Ascending aorta (tissue), 2 donors: Measurements from ENCODE around the gene SVOP. TPM values are rescaled to one million over a fixed set of nuclear protein-coding genes. Genes with fewer than 3 reads are reported as not detected.

Source experiments
- DNase-seq, 2 donors: peaks; one replicate each; pipeline ENCODE4 v3.0.0-alpha.2; 2019; ENCODE audit warnings: low spot score in 2 of 2
- H3K27ac ChIP-seq, 2 donors: fragments of 200-600 bp; sonication (generic); one replicate each; pipeline ENCODE4 v1.5.1; 2016 to 2017; ENCODE audit warnings: mild to moderate bottlenecking in 1 of 2
- H3K27me3 ChIP-seq: fragments of 200-600 bp; sonication (generic); one replicate; pipeline ENCODE4 v1.5.1; 2017
- H3K36me3 ChIP-seq, 2 donors: fragments of 200-600 bp; sonication (generic); one replicate each; pipeline ENCODE4 v1.5.1; 2016
- H3K4me1 ChIP-seq, 2 donors: fragments of 200-600 bp; sonication (generic); one replicate each; pipeline ENCODE4 v1.5.1; 2016 to 2017; ENCODE audit warnings: mild to moderate bottlenecking in 1 of 2
- H3K4me3 ChIP-seq, 2 donors: fragments of 200-600 bp; sonication (generic); one replicate each; pipeline ENCODE4 v1.5.1; 2016 to 2017; ENCODE audit warnings: mild to moderate bottlenecking in 1 of 2
- H3K9me3 ChIP-seq, 2 donors: fragments of 200-600 bp; sonication (generic); one replicate each; pipeline ENCODE4 v1.5.1; 2016
- CTCF ChIP-seq, 3 experiments: fragments of 200-600 bp in 2 of 3; fragments of 450-650 bp in 1 of 3; sonication (generic) in 2 of 3; IDR thresholded peaks; one replicate each; pipeline ENCODE4 v1.5.1; 2016 to 2019; ENCODE audit warnings: antibody characterized with exemption in 3 of 3, mild to moderate bottlenecking in 1 of 3, moderate library complexity in 1 of 3
- intact Hi-C: fragments of 100-400 bp; cut with DNase I; formaldehyde crosslinking; loops from one replicate; pipeline ENCODE4 v1.15.1; 2023
- total RNA-seq: library from RNA; depleted of rRNA; stranded (reverse); fragments of >200 nt; gene quantifications from one replicate; pipeline ENCODE4 v1.1.0, GENCODE V29; 2016

Gene SVOP
- total RNA-seq, 1 donor from 2014 or later, result not detected

GRCh38 chr12:108985750-108986149 is 35.1 kb downstream of the SVOP start:
- Histone ChIP-seq H3K4me1 (no peaks in the 10 kb centered on the region), H3K4me3 (no peak overlapping the region), H3K27ac (no peak overlapping the region), H3K36me3 (no peaks in the 10 kb centered on the region), H3K27me3 (no peaks in the 10 kb centered on the region), H3K9me3 (no peaks in the 10 kb centered on the region)
- TF ChIP-seq CTCF (IDR thresholded peaks at IDR 0.05), result no peak
- intact Hi-C loops, result no loop called here
- no peak for DNase-seq

- Histone ChIP-seq H3K27ac (no peak overlapping the region), H3K4me3 (no peak overlapping the region), H3K4me1 (no peaks in the 10 kb centered on the region), H3K27me3 (no peaks in the 10 kb centered on the region), H3K36me3 (no peaks in the 10 kb centered on the region), H3K9me3 (no peaks in the 10 kb centered on the region)
- TF ChIP-seq CTCF (IDR thresholded peaks at IDR 0.05), result no peak
- intact Hi-C loops, result no loop called here
- DNase-seq, result no peak
Measured at GRCh38 chr12:108983227-108983626, 37.6 kb downstream of the SVOP start.

GRCh38 chr12:108982621-108983219 is 38.1 kb downstream of the SVOP start:
- no peaks in the 10 kb centered on the region for H3K36me3 ChIP-seq
- no peaks in the 10 kb centered on the region for H3K9me3 ChIP-seq
- DNase-seq, result no peak
- TF ChIP-seq CTCF (IDR thresholded peaks at IDR 0.05), result no peak
- no peak overlapping the region for H3K4me3 ChIP-seq
- no peak overlapping the region for H3K27ac ChIP-seq
- H3K4me1 ChIP-seq, result no peaks in the 10 kb centered on the region
- intact Hi-C loops, result no loop called here
- no peaks in the 10 kb centered on the region for H3K27me3 ChIP-seq

- no peak for DNase-seq
- Histone ChIP-seq H3K4me3 (no peak overlapping the region), H3K27me3 (no peaks in the 10 kb centered on the region), H3K27ac (no peak overlapping the region), H3K36me3 (no peaks in the 10 kb centered on the region), H3K9me3 (no peaks in the 10 kb centered on the region), H3K4me1 (no peaks in the 10 kb centered on the region)
- TF ChIP-seq CTCF (IDR thresholded peaks at IDR 0.05), result no peak
- intact Hi-C loops, result no loop called here
Measured at GRCh38 chr12:108981835-108982234, 39.0 kb downstream of the SVOP start.

- intact Hi-C loops, result no loop called here
- Histone ChIP-seq H3K4me1 (no peaks in the 10 kb centered on the region), H3K9me3 (no peaks in the 10 kb centered on the region), H3K36me3 (no peaks in the 10 kb centered on the region), H3K4me3 (no peak overlapping the region), H3K27me3 (no peaks in the 10 kb centered on the region), H3K27ac (no peak overlapping the region)
- no peak for DNase-seq
- no peak for TF ChIP-seq CTCF (IDR thresholded peaks at IDR 0.05)
Measured at GRCh38 chr12:108980831-108981618, 39.8 kb downstream of the SVOP start.
